HG02571 (cell line): ENCODE measurements around the gene ZNF22.

Experiments
- ATAC-seq: cut with Tn5 transposase; IDR thresholded peaks from one replicate; pipeline ENCODE4 v1.9.1; 2021; ENCODE audit warnings: mild to moderate bottlenecking, moderate library complexity; ENCODE audit not compliant: unreplicated experiment

Gene ZNF22

DNA sequence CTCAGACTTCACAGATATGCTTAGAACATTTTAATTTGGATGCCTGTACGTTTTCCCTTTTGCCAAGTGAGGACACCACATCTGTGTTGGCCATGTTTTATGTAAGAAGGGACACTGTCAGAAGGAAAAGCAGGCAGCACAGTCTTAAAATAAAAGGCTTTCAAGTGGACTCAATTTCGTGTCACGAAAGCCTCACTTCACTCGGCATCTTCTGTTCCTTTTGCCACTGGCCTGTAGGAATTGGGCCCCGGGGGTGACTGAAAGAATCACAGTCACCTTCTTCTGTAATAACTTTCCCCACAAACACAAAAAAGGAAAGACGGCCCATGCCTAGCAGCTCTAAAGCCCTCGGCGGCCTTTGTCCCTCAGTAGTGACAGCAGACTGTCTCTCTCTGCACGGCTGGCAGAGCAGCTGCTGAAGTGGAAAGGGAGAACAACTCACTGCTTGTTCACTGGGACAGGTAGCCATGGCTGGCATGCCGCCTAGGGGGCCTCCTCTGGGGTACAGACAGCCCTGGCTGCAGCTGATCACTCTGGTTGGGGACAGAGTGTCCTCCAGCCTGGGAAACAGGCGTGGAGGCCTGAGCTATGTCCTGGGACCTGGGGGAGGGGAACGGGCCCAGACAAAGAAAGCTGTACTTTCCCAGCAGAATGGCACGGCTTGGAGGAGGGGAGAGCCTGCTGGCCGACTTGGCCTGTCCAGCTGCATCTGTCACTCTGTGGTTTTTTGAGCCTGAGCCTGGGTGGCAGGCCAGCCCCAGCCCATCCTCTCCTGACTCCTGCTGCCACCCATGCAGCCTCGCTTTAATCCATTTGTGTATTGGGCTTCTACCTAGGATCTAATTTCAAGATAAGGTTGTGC lies 36.7 kb upstream of the ZNF22 start:
- ATAC-seq = no peak

- ATAC-seq = no peak
Measured at GRCh38 chr10:44965104-44965503, 35.6 kb upstream of the ZNF22 start.

GRCh38 chr10:44965651-44966097 lies 35.0 kb upstream of the ZNF22 start:
- ATAC-seq = peak; percentile 34

DNA sequence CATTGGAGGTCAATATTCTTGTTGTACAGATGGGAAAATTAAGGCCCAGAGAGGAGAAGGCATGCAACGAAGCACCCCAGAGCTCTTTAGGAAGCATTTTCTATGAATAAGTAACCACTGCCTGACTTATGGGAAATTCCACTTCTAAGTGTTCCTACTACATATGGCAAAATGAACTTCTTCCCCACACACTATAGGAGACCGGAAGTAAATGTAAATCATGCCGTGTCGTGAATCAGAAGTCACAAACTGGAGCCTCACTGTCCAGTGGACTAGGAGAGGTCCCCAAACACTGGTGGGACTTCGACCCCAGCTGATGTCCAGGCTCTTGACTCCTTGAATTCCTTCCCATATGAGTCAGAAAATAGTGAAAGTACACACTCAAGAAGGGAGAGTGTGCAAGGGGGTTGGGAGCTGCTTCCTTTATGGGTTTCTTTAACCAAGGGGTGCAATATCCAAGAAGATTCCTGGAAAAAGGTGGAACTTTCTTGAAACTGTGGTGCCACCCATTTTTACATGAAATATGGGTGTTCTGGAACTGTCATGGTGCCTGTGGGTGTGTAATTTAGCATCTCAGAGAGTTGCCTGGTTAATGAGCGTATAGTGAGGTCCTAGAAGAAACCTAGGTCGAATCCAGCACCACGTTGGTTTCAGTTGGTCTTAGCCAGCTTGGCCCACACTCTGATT lies 34.5 kb upstream of the ZNF22 start:
- peak; percentile 26 for ATAC-seq

GRCh38 chr10:44966816-44967509 lies 33.8 kb upstream of the ZNF22 start:
- no peak for ATAC-seq

DNA sequence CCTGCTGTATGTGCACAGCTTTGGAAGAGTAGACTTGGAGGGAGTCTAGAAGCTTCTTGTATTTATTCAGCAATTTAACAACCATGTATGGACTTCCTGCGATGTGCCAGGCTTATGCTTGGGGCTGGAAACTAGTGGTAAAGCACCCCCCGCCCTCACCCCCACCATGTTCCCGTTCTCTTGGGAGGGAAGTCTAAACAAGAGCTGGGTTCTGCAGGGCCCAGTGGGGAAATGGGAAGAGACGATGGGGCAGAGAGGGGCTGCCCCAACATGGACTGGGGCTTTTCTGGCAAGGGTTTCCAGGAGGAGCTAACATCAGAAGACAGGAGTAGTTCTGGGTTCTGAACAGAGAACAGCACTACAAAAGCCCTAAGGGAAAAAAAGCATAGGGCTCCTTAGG lies 33.1 kb upstream of the ZNF22 start:
- ATAC-seq = no peak

DNA sequence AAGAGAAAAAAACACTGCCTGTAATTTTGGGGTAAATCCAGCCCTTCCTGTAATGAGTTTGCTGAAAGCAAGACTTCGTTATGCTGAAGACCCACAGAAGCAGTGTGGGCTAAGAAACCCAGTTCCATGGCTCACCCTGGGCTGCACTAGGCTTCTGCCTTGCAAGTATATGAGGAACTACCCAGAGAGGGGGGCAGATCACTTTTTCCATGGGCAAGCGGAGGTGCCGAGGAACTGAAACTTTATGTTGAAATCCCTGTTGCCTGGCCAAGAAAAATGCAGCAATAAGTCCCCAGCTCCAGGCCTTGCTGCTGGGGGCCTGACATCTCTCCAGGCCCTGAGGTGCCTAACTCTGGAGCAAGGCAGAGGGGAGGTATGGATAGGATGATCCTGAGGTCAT lies 32.6 kb upstream of the ZNF22 start:
- no peak for ATAC-seq

GRCh38 chr10:44968500-44969400 lies 32.0 kb upstream of the ZNF22 start:
- ATAC-seq = no peak

- ATAC-seq = no peak
Measured at GRCh38 chr10:44969854-44970253, 30.9 kb upstream of the ZNF22 start.

DNA sequence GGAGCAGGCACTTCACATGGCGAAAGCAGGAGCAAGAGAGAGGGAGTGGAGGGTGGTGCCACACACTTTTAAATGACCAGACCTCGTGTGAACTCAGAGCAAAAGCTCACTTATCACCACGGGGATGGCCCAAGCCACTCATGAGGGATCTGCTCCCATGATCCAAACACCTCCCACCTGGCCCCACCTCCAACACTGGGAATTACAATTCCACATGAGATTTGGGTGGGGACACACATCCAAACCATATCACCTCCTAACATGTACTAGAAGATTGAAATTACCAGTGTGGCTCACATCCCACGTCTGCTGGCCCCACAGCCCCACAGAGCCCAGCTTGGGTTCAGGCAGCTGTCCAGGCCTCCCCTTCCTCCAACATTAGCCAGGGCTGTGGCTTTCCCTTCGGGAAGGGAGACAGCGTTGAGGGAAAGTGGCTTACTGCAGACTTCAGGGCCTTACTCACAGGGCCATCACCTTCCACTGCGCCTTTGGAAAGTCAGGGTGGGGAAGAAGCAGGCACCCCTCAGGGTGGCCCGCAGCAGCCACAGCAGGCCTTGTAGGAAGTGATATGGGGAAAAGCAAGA lies 29.8 kb upstream of the ZNF22 start:
- no peak for ATAC-seq

- ATAC-seq = no peak
Measured at GRCh38 chr10:44971434-44971833, 29.3 kb upstream of the ZNF22 start.

- no peak for ATAC-seq
Measured at GRCh38 chr10:44971935-44972757, 28.6 kb upstream of the ZNF22 start.

GRCh38 chr10:44972874-44973306 lies 27.8 kb upstream of the ZNF22 start:
- no peak for ATAC-seq

DNA sequence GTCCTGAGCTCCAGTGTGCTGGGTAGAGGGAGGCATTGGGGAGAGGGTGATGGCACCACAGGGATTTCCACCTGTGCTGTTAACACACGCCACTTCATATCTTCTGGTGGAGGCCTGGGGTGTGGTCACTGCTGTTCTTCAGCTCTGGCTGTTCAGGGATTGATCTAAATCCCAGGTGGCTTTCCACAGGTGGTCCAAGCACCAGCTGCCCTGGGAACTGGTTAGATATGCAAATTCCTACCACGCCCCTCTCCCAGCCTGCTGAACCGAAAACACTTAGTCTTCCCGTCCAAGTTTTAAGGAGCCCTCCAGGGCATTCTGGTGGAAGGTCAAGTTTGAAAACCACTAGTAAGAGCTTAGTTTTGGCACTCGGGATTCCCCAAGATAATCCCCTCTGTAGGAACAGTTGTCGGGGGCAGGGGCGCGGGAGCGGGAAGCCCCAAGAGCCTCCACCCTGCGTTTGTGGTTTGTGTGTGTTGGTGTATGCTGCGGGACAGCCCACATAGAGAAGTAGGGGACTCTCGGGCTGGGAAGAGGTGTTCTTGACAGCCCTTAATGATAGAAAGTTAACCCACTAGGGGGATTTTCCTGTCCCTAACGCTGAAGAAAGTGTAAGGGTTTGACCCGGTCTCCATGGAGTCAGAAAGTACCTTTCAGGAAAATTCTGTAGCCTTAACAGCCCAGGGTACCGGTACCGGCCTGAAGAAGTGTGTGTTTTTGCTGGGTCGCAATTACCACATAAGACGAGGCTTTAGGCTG lies 27.2 kb upstream of the ZNF22 start:
- no peak for ATAC-seq

- no peak for ATAC-seq
Measured at GRCh38 chr10:44974082-44974627, 26.6 kb upstream of the ZNF22 start.

DNA sequence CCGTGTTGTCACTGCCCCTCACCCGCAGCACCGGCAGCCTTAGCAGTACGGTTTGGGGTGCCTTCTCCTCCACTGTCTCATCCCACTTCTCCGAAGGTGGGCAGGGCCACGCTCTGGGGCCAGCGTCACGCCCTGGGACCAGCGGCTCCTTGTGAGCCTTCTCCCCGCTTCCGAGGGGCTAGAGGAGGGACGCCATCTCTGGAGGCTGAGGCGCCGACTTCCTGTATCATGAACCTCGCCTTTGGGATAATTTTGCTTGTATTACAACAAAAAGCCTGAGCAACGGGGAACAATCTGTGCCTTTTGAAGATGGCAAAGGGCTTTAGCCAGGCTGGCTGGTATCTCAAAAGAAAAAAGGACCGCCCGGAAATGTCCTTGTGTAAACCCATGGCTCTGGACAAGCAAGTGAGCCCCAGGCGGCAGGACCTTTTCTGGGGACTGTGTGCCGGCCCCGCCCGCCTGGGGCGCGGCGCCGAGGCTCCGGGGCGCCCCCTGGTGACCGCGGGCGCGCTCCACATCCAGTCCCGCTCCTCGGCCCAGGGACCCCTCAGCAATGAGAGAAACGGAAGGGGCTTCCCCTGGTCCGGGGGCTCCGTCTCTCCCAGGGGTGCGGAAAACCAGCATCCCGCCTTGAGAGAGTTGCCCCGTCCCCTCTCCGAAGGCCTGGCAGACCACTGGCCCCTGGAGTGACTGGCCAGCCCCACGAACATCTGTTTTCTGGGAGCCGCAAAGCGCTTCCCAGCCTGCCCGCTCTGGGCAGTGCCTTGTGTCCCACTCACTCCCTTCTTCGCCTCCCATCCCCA lies 25.9 kb upstream of the ZNF22 start:
- peak; percentile 66 for ATAC-seq
